ENCODE data around the gene MTHFD2L.

- TF ChIP-seq CTCF (IDR thresholded peaks at IDR 0.05): no peak
- no peak for TF ChIP-seq POLR2A (IDR thresholded peaks at IDR 0.05)
Observed at GRCh38 chr4:74330295-74330750, 172.4 kb downstream of the MTHFD2L start.
